HG03520 (cell line): Measurements from ENCODE around the gene PCDH15.

Experiments used
- ATAC-seq: cut with Tn5 transposase; IDR thresholded peaks from one replicate; pipeline ENCODE4 v1.9.1; 2021; ENCODE audit warnings: mild to moderate bottlenecking, moderate library complexity; ENCODE audit not compliant: unreplicated experiment

The PCDH15 gene

GRCh38 chr10:54800741-54801421, at the start of gene PCDH15:
Gene PCDH15, minus strand, starts transcription at chr10:54801231. Its CDS starts 136,969 bp downstream, at chr10:54664262.
- ATAC-seq, result no peak

- ATAC-seq, result no peak
Observed at GRCh38 chr10:54843932-54844331, 42.9 kb upstream of the PCDH15 start.

GRCh38 chr10:54843085-54843646, 42.1 kb upstream of the PCDH15 start:
- ATAC-seq, result no peak

GRCh38 chr10:54837479-54837878, 36.4 kb upstream of the PCDH15 start:
- ATAC-seq, result no peak

- ATAC-seq, result no peak
Observed at GRCh38 chr10:54833029-54833428, 32.0 kb upstream of the PCDH15 start.

GRCh38 chr10:54826994-54827560, 26.0 kb upstream of the PCDH15 start:
- ATAC-seq, result no peak

GRCh38 chr10:54815583-54815982, 14.6 kb upstream of the PCDH15 start:
- no peak for ATAC-seq

- ATAC-seq, result no peak
Observed at GRCh38 chr10:54808186-54808935, 7.3 kb upstream of the PCDH15 start.

- ATAC-seq, result no peak
Observed at GRCh38 chr10:54799506-54799905, 1.5 kb downstream of the PCDH15 start.

- no peak for ATAC-seq
Observed at GRCh38 chr10:54797636-54798321, 3.3 kb downstream of the PCDH15 start.

GRCh38 chr10:54796881-54797280, 4.2 kb downstream of the PCDH15 start:
- ATAC-seq, result no peak

GRCh38 chr10:54776622-54777021, 24.4 kb downstream of the PCDH15 start:
- no peak for ATAC-seq

GRCh38 chr10:54772468-54773122, 28.4 kb downstream of the PCDH15 start:
- ATAC-seq, result no peak

- no peak for ATAC-seq
Observed at GRCh38 chr10:54769051-54769450, 32.0 kb downstream of the PCDH15 start.

- ATAC-seq, result no peak
Observed at GRCh38 chr10:54758791-54759190, 42.2 kb downstream of the PCDH15 start.

- no peak for ATAC-seq
Observed at GRCh38 chr10:54749623-54750022, 51.4 kb downstream of the PCDH15 start.

- no peak for ATAC-seq
Observed at GRCh38 chr10:54745436-54745835, 55.6 kb downstream of the PCDH15 start.

GRCh38 chr10:54742416-54742815, 58.6 kb downstream of the PCDH15 start:
- no peak for ATAC-seq

- no peak for ATAC-seq
Observed at GRCh38 chr10:54728511-54728910, 72.5 kb downstream of the PCDH15 start.

- no peak for ATAC-seq
Observed at GRCh38 chr10:54722075-54722474, 79.0 kb downstream of the PCDH15 start.

- no peak for ATAC-seq
Observed at GRCh38 chr10:54710918-54711317, 90.1 kb downstream of the PCDH15 start.
